T47D (cell line): ENCODE measurements around the gene DAZAP1.

Experiments used
- DNase-seq, 2 experiments: peaks; one replicate each; pipeline versions ENCODE4 v3.0.0 to v3.0.0-alpha.2; 2011 to 2012; ENCODE audit warnings: low read depth in 1 of 2, low spot score in 1 of 2
- JUND ChIP-seq: IDR thresholded peaks from 2 replicates; pipeline ENCODE4 v1.6.1; 2012; ENCODE audit warnings: low read depth
- in situ Hi-C: cut with HindIII; loops from 2 replicates; pipeline ENCODE4 v1.10.0; 2016; ENCODE audit warnings: low sequenced_read_pairs, low pct_unique_long_range_greater_than_20kb

Gene DAZAP1

GRCh38 chr19:1461862-1462261 is 54.5 kb downstream of the DAZAP1 start:
- in situ Hi-C loops: no loop called here
- DNase-seq: no peak
- no peak for TF ChIP-seq JUND

- DNase-seq: no peak
- in situ Hi-C loops: no loop called here
- TF ChIP-seq JUND: no peak
Observed at GRCh38 chr19:1465191-1466016, 58.0 kb downstream of the DAZAP1 start.

- no peak for TF ChIP-seq JUND
- DNase-seq: no peak
- in situ Hi-C loops: no loop called here
Observed at GRCh38 chr19:1466018-1466460, 58.7 kb downstream of the DAZAP1 start.

GRCh38 chr19:1466461-1467214 is 59.3 kb downstream of the DAZAP1 start:
- in situ Hi-C loops: no loop called here
- no peak for TF ChIP-seq JUND
- DNase-seq: no peak

- TF ChIP-seq JUND: no peak
- in situ Hi-C loops: no loop called here
- no peak for DNase-seq
Observed at GRCh38 chr19:1467215-1467489, 59.8 kb downstream of the DAZAP1 start.

- no peak for DNase-seq
- in situ Hi-C loops: no loop called here
- TF ChIP-seq JUND: no peak
Observed at GRCh38 chr19:1467490-1468273, 60.3 kb downstream of the DAZAP1 start.

- in situ Hi-C loops: no loop called here
- no peak for DNase-seq
- no peak for TF ChIP-seq JUND
Observed at GRCh38 chr19:1468274-1468820, 61.0 kb downstream of the DAZAP1 start.

- peak; percentile 58 to 75 for DNase-seq
- in situ Hi-C loops: no loop called here
- TF ChIP-seq JUND: no peak
Observed at GRCh38 chr19:1468821-1469254, 61.5 kb downstream of the DAZAP1 start.

- peak; percentile 57 to 71 for DNase-seq
- TF ChIP-seq JUND: no peak
- in situ Hi-C loops: no loop called here
Observed at GRCh38 chr19:1469255-1470054, 62.1 kb downstream of the DAZAP1 start.

GRCh38 chr19:1470055-1470304 is 62.6 kb downstream of the DAZAP1 start:
- no peak for DNase-seq
- no peak for TF ChIP-seq JUND
- in situ Hi-C loops: no loop called here

GRCh38 chr19:1470305-1471009 is 63.1 kb downstream of the DAZAP1 start:
- peak; percentile 55 to 88 for DNase-seq
- TF ChIP-seq JUND: no peak
- in situ Hi-C loops: no loop called here

- in situ Hi-C loops: no loop called here
- DNase-seq: peak; percentile 50 to 70
- no peak for TF ChIP-seq JUND
Observed at GRCh38 chr19:1471010-1471514, 63.7 kb downstream of the DAZAP1 start.
